HUES6 (cell line): ENCODE results near the gene SKP1.

Source experiments
- H3K27ac ChIP-seq: 2 replicates; pipeline ENCODE4 v1.7.0; 2013; ENCODE audit warnings: low read depth, mild to moderate bottlenecking, low read length, inconsistent platforms
- H3K27me3 ChIP-seq: 2 replicates; pipeline ENCODE4 v1.6.1; 2013; ENCODE audit warnings: low read length; ENCODE audit not compliant: control insufficient read depth, insufficient read depth
- H3K36me3 ChIP-seq: 2 replicates; pipeline ENCODE4 v1.6.1; 2013; ENCODE audit warnings: low read length; ENCODE audit not compliant: control insufficient read depth, insufficient read depth
- H3K4me1 ChIP-seq: 2 replicates; pipeline ENCODE4 v1.6.1; 2013; ENCODE audit warnings: low read length; ENCODE audit not compliant: control insufficient read depth, insufficient read depth
- H3K4me3 ChIP-seq: 2 replicates; pipeline ENCODE4 v1.5.1; 2013; ENCODE audit warnings: low read depth, low read length
- H3K9ac ChIP-seq: one replicate; pipeline ENCODE4 v1.6.1; 2013; ENCODE audit warnings: mild to moderate bottlenecking, low read length
- H3K9me3 ChIP-seq: 2 replicates; pipeline ENCODE4 v1.6.1; 2013; ENCODE audit warnings: low read depth, low read length; ENCODE audit not compliant: control insufficient read depth, insufficient read depth

The SKP1 gene

GRCh38 chr5:134132372-134133187 is 44.2 kb downstream of the SKP1 start:
- Histone ChIP-seq H3K4me3 (no peak overlapping the region), H3K36me3 (peaks cover 49% of the 10 kb centered on the region), H3K27me3 (no peaks in the 10 kb centered on the region), H3K4me1 (peaks cover 6% of the 10 kb centered on the region), H3K9me3 (no peaks in the 10 kb centered on the region), H3K9ac (no peak overlapping the region), H3K27ac (no peak overlapping the region)

- Histone ChIP-seq H3K4me1 (peaks cover 3% of the 10 kb centered on the region), H3K27ac (no peak overlapping the region), H3K4me3 (no peak overlapping the region), H3K36me3 (peaks cover 48% of the 10 kb centered on the region), H3K9me3 (no peaks in the 10 kb centered on the region), H3K9ac (no peak overlapping the region), H3K27me3 (no peaks in the 10 kb centered on the region)
These were observed 45.0 kb downstream of the SKP1 start for GRCh38 chr5:134131578-134132350.

- no peak overlapping the region for H3K9ac ChIP-seq
- H3K36me3 ChIP-seq: peaks cover 42% of the 10 kb centered on the region
- H3K4me3 ChIP-seq: no peak overlapping the region
- H3K27ac ChIP-seq: no peak overlapping the region
- peaks cover 3% of the 10 kb centered on the region for H3K4me1 ChIP-seq
- H3K27me3 ChIP-seq: no peaks in the 10 kb centered on the region
- no peaks in the 10 kb centered on the region for H3K9me3 ChIP-seq
These were observed 45.6 kb downstream of the SKP1 start for GRCh38 chr5:134131165-134131564.

- H3K27ac ChIP-seq: no peak overlapping the region
- H3K9me3 ChIP-seq: no peaks in the 10 kb centered on the region
These were observed 46.4 kb downstream of the SKP1 start for GRCh38 chr5:134130239-134130945.

GRCh38 chr5:134129411-134130238 is 47.1 kb downstream of the SKP1 start:
- H3K4me1 ChIP-seq: peaks cover 3% of the 10 kb centered on the region
- H3K9me3 ChIP-seq: no peaks in the 10 kb centered on the region
- no peaks in the 10 kb centered on the region for H3K27me3 ChIP-seq
- peaks cover 29% of the 10 kb centered on the region for H3K36me3 ChIP-seq
- no peak overlapping the region for H3K9ac ChIP-seq
- no peak overlapping the region for H3K4me3 ChIP-seq
- H3K27ac ChIP-seq: no peak overlapping the region

More at GRCh38 chr5:134130239-134130945, 46.4 kb downstream of the SKP1 start:
- no peak overlapping the region for H3K4me3 ChIP-seq
- peaks cover 3% of the 10 kb centered on the region for H3K4me1 ChIP-seq
- no peaks in the 10 kb centered on the region for H3K27me3 ChIP-seq
- H3K9ac ChIP-seq: no peak overlapping the region
- peaks cover 34% of the 10 kb centered on the region for H3K36me3 ChIP-seq

GRCh38 chr5:134128648-134128995 is 48.1 kb downstream of the SKP1 start:
- Histone ChIP-seq H3K36me3 (peaks cover 29% of the 10 kb centered on the region), H3K9ac (no peak overlapping the region), H3K27me3 (no peaks in the 10 kb centered on the region), H3K9me3 (no peaks in the 10 kb centered on the region), H3K27ac (no peak overlapping the region), H3K4me1 (peaks cover 3% of the 10 kb centered on the region), H3K4me3 (no peak overlapping the region)

GRCh38 chr5:134127988-134128647 is 48.6 kb downstream of the SKP1 start:
- Histone ChIP-seq H3K4me3 (no peak overlapping the region), H3K27me3 (no peaks in the 10 kb centered on the region), H3K36me3 (peaks cover 28% of the 10 kb centered on the region)

GRCh38 chr5:134127376-134127861 is 49.3 kb downstream of the SKP1 start:
- H3K27ac ChIP-seq: no peak overlapping the region
- no peaks in the 10 kb centered on the region for H3K27me3 ChIP-seq
- no peaks in the 10 kb centered on the region for H3K4me1 ChIP-seq
- no peak overlapping the region for H3K9ac ChIP-seq
- no peaks in the 10 kb centered on the region for H3K9me3 ChIP-seq
- no peak overlapping the region for H3K4me3 ChIP-seq
- peaks cover 35% of the 10 kb centered on the region for H3K36me3 ChIP-seq

More at GRCh38 chr5:134127988-134128647, 48.6 kb downstream of the SKP1 start:
- peaks cover 3% of the 10 kb centered on the region for H3K4me1 ChIP-seq
- H3K9ac ChIP-seq: no peak overlapping the region
- H3K9me3 ChIP-seq: no peaks in the 10 kb centered on the region
- no peak overlapping the region for H3K27ac ChIP-seq

- Histone ChIP-seq H3K9ac (no peak overlapping the region), H3K27me3 (no peaks in the 10 kb centered on the region), H3K36me3 (peaks cover 42% of the 10 kb centered on the region), H3K4me1 (no peaks in the 10 kb centered on the region), H3K9me3 (no peaks in the 10 kb centered on the region), H3K27ac (no peak overlapping the region), H3K4me3 (no peak overlapping the region)
These were observed 51.4 kb downstream of the SKP1 start for GRCh38 chr5:134125039-134126015.
